HS-5 (cell line): ENCODE results near the gene ATP5F1A.
"Not testable (repeated sequence)": the region's sequence is repeated elsewhere in the genome, so short reads cannot be mapped to it uniquely, and the experiment has no call there.

Experiments used
- DNase-seq: peaks from one replicate; pipeline ENCODE4 v3.0.0-alpha.2; 2012; ENCODE audit warnings: low read depth

ATP5F1A gene

GRCh38 chr18:46047369-46047768, 50.7 kb downstream of the ATP5F1A start:
- not testable (repeated sequence) for DNase-seq

GRCh38 chr18:46046688-46047087, 51.4 kb downstream of the ATP5F1A start:
- no peak for DNase-seq

- no peak for DNase-seq
Observed at GRCh38 chr18:46046126-46046525, 52.0 kb downstream of the ATP5F1A start.

- DNase-seq, result no peak
Observed at GRCh38 chr18:46042571-46043123, 55.4 kb downstream of the ATP5F1A start.

GRCh38 chr18:46040747-46041104, 57.4 kb downstream of the ATP5F1A start:
- no peak for DNase-seq

- no peak for DNase-seq
Observed at GRCh38 chr18:46040033-46040746, 57.9 kb downstream of the ATP5F1A start.

- DNase-seq, result no peak
Observed at GRCh38 chr18:46037512-46038305, 60.4 kb downstream of the ATP5F1A start.

- DNase-seq, result no peak
Observed at GRCh38 chr18:46035696-46036680, 62.1 kb downstream of the ATP5F1A start.

- DNase-seq, result no peak
Observed at GRCh38 chr18:46034230-46034629, 63.9 kb downstream of the ATP5F1A start.

GRCh38 chr18:46031741-46032140, 66.4 kb downstream of the ATP5F1A start:
- no peak for DNase-seq
